CD4-positive, alpha-beta T cell (primary cell): ENCODE measurements around the gene TMEM43. TPM values are rescaled to one million over a fixed set of nuclear protein-coding genes. Genes with fewer than 3 reads are reported as not detected.
"Not testable (repeated sequence)": the region's sequence is repeated elsewhere in the genome, so short reads cannot be mapped to it uniquely, and the experiment has no call there.

Experiments used
- ATAC-seq: fragments of 200-7000 bp; cut with Tn5 transposase; one replicate; pipeline ENCODE4 v1.10.0; 2022; ENCODE audit warnings: mild to moderate bottlenecking; ENCODE audit not compliant: poor library complexity
- CTCF ChIA-PET: fragments of 350-600 bp; sonication (Branson Sonifier 250); formaldehyde crosslinking; loops from one replicate; lab custom pipeline; 2021; ENCODE audit warnings: antibody characterized with exemption, inconsistent platforms; lab: Charles Lee
- POLR2A ChIA-PET: fragments of 350-600 bp; sonication (Branson Sonifier 250); formaldehyde crosslinking; loops from one replicate; lab custom pipeline; 2021; ENCODE audit warnings: antibody characterized with exemption, inconsistent platforms; lab: Charles Lee
- DNase-seq, 14 experiments: peaks; one replicate each; pipeline ENCODE4 v3.0.0-alpha.2; 2013 to 2020; ENCODE audit warnings: mixed read lengths in 2 of 14
- H3K27ac ChIP-seq, 2 donors: one replicate each; pipeline versions ENCODE4 v1.5.1 to v1.7.0; 2013; ENCODE audit warnings: low read length in 2 of 2, low read depth in 1 of 2, mild to moderate bottlenecking in 1 of 2
- H3K27me3 ChIP-seq, 2 experiments: 1 replicate in 1 of 2; 2 replicates in 1 of 2; pipeline versions ENCODE4 v1.6.1 to v1.7.0; 2013; ENCODE audit warnings: low read length in 2 of 2, control low read depth in 1 of 2, mild to moderate bottlenecking in 1 of 2, moderate library complexity in 1 of 2; ENCODE audit not compliant: insufficient read depth in 2 of 2, control insufficient read depth in 1 of 2
- H3K36me3 ChIP-seq: one replicate; pipeline ENCODE4 v1.6.1; 2013; ENCODE audit warnings: low read length, control low read depth; ENCODE audit not compliant: insufficient read depth
- H3K4me1 ChIP-seq: one replicate; pipeline ENCODE4 v1.6.1; 2013; ENCODE audit warnings: low read length, control low read depth; ENCODE audit not compliant: insufficient read depth
- H3K4me3 ChIP-seq: one replicate; pipeline ENCODE4 v1.5.1; 2013; ENCODE audit warnings: mild to moderate bottlenecking, low read length, moderate library complexity
- H3K9me3 ChIP-seq, 2 experiments: 1 replicate in 1 of 2; 2 replicates in 1 of 2; pipeline versions ENCODE4 v1.6.1 to v1.7.0; 2013; ENCODE audit warnings: low read length in 2 of 2, mild to moderate bottlenecking in 2 of 2, control low read depth in 1 of 2, moderate library complexity in 1 of 2; ENCODE audit not compliant: control insufficient read depth in 1 of 2, insufficient read depth in 1 of 2
- H3K27ac Mint-ChIP-seq: one replicate; pipeline ENCODE4 v1.8.0; 2020; ENCODE audit warnings: mixed read lengths
- H3K27me3 Mint-ChIP-seq: one replicate; pipeline ENCODE4 v1.8.0; 2021; ENCODE audit warnings: mixed read lengths
- H3K36me3 Mint-ChIP-seq: one replicate; pipeline ENCODE4 v1.8.0; 2021; ENCODE audit warnings: low read depth, mixed read lengths
- H3K4me1 Mint-ChIP-seq: one replicate; pipeline ENCODE4 v1.8.0; 2021; ENCODE audit warnings: low read depth, mixed read lengths
- H3K4me3 Mint-ChIP-seq: one replicate; pipeline ENCODE4 v1.8.0; 2020; ENCODE audit warnings: mild to moderate bottlenecking, mixed read lengths
- H3K9me3 Mint-ChIP-seq: one replicate; pipeline ENCODE4 v1.8.0; 2020; ENCODE audit warnings: mixed read lengths
- CTCF ChIP-seq: fragments of 200-600 bp; IDR thresholded peaks from one replicate; pipeline ENCODE4 v1.8.0; 2022; ENCODE audit warnings: antibody characterized with exemption, mild to moderate bottlenecking
- intact Hi-C, 2 experiments: fragments of 100-400 bp; cut with DNase I in 1 of 2; cut with micrococcal nuclease in 1 of 2; formaldehyde crosslinking; loops; one replicate each; pipeline versions ENCODE4 v1.15.1 to v1.9.0; 2023 to 2025; cut with DNase I, micrococcal nuclease
- polyA plus RNA-seq, 2 donors: library from polyadenylated mRNA; unstranded; fragments of 120-200 nt; gene quantifications; one replicate each; pipeline ENCODE4 v1.2.1, GENCODE V29; 2013
- total RNA-seq, 174 experiments: library from RNA in 2 of 174; stranded (reverse) in 2 of 174; gene quantifications; one replicate each; pipeline ENCODE4 v1.2.3 and lab custom pipeline; 2021 to 2026

TMEM43 gene, protein sequence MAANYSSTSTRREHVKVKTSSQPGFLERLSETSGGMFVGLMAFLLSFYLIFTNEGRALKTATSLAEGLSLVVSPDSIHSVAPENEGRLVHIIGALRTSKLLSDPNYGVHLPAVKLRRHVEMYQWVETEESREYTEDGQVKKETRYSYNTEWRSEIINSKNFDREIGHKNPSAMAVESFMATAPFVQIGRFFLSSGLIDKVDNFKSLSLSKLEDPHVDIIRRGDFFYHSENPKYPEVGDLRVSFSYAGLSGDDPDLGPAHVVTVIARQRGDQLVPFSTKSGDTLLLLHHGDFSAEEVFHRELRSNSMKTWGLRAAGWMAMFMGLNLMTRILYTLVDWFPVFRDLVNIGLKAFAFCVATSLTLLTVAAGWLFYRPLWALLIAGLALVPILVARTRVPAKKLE
- total RNA-seq (10 to 100 TPM; 24.8 to 27.6 TPM), total RNA-seq (lab: John Stamatoyannopoulos, UW) (52.1 to 297 (median 106) reads per million in 172 experiments)
- polyA plus RNA-seq (2013, experiment 1 of 2), result 50.2 TPM
- 48.3 TPM for polyA plus RNA-seq (2013, experiment 2 of 2)

GRCh38 chr3:14124615-14125192 is at the start of gene TMEM43, which contains the start of gene CHCHD4:
TMEM43 (plus strand) TSS chr3:14125052; CDS start chr3:14125194, 142 bp downstream.
CHCHD4 (minus strand) TSS chr3:14124870; CDS start chr3:14124676, 194 bp downstream.
- CTCF ChIA-PET, result interaction anchor here (0.7 to 4.1 kb wide), 6 partner anchors 10 to 244 kb away, joined by 3 to 44 read pairs (median 8); partner anchors contain the start of genes LSM3, WNT7A and XPC
- H3K36me3 ChIP-seq, result peaks cover 27% of the 10 kb centered on the region
- H3K27ac Mint-ChIP-seq, result peak within 1 kb of the TSS; percentile 91
- H3K4me3 ChIP-seq, result peak within 1 kb of the TSS; percentile 96
- H3K27ac ChIP-seq, result peak within 1 kb of the TSS; percentile 76 to 86
- no peaks in the 10 kb centered on the region for H3K9me3 ChIP-seq
- DNase-seq (peak; percentile 94 to 100 (median 98)), ATAC-seq (peak; percentile 89)
- no peaks in the 10 kb centered on the region for H3K9me3 Mint-ChIP-seq
- no peak for TF ChIP-seq CTCF
- H3K36me3 Mint-ChIP-seq, result peaks cover 61% of the 10 kb centered on the region
- POLR2A ChIA-PET, result interaction anchor here (0.5 to 4.5 kb wide), 27 partner anchors 8 to 1641 kb away, joined by 3 to 129 read pairs (median 6); partner anchors contain the start of genes CCDC174, HDAC11, LSM3 and RBSN
- peak within 1 kb of the TSS; percentile 97 for H3K4me3 Mint-ChIP-seq
- peaks cover 73% of the 10 kb centered on the region for H3K4me1 Mint-ChIP-seq
- no peaks in the 10 kb centered on the region for H3K27me3 ChIP-seq
- peaks cover 53% of the 10 kb centered on the region for H3K4me1 ChIP-seq
- intact Hi-C loops, result loop anchor here (1.0 to 10.0 kb wide), 10 partner anchors 18 to 940 kb away; partner anchors contain the start of genes LSM3 (in 2 of the 2), XPC (in 2 of the 2), CCDC174 (in 1 of the 2) and HDAC11 (in 1 of the 2)
- no peaks in the 10 kb centered on the region for H3K27me3 Mint-ChIP-seq

DNA sequence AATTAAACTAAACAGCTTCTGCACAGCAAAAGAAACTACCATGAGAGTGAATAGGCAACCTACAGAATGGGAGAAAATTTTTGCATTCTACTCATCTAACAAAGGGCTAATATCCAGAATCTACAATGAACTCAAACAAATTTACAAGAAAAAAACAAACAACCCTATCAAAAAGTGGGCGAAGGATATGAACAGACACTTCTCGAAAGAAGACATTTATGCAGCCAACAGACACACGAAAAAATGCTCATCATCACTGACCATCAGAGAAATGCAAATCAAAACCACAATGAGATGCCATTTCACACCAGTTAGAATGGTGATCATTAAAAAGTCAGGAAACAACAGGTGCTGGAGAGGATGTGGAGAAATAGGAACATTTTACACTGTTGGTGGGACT is 49.6 kb upstream of the TMEM43 start:
- H3K4me3 ChIP-seq, intact Hi-C loops, H3K27ac ChIP-seq, H3K9me3 ChIP-seq, H3K4me3 Mint-ChIP-seq, H3K27me3 Mint-ChIP-seq, POLR2A ChIA-PET, DNase-seq, H3K9me3 Mint-ChIP-seq, H3K36me3 ChIP-seq, H3K4me1 Mint-ChIP-seq, CTCF ChIA-PET, H3K27me3 ChIP-seq, H3K4me1 ChIP-seq, H3K36me3 Mint-ChIP-seq, H3K27ac Mint-ChIP-seq, ATAC-seq: not testable (repeated sequence)

GRCh38 chr3:14077310-14077709 is 47.5 kb upstream of the TMEM43 start:
- H3K27me3 Mint-ChIP-seq, result no peaks in the 10 kb centered on the region
- no peaks in the 10 kb centered on the region for H3K4me1 ChIP-seq
- DNase-seq (no peak), ATAC-seq (no peak)
- TF ChIP-seq CTCF, result no peak
- no peaks in the 10 kb centered on the region for H3K27me3 ChIP-seq
- H3K36me3 Mint-ChIP-seq, result no peaks in the 10 kb centered on the region
- no peak overlapping the region for H3K4me3 ChIP-seq
- no peaks in the 10 kb centered on the region for H3K9me3 ChIP-seq
- no peak overlapping the region for H3K27ac Mint-ChIP-seq
- peaks cover 4% of the 10 kb centered on the region for H3K9me3 Mint-ChIP-seq
- no peak overlapping the region for H3K4me3 Mint-ChIP-seq
- H3K4me1 Mint-ChIP-seq, result peaks cover 3% of the 10 kb centered on the region
- no peak overlapping the region for H3K27ac ChIP-seq
- no peaks in the 10 kb centered on the region for H3K36me3 ChIP-seq
- ChIA-PET CTCF (no interaction called here), POLR2A (no interaction called here)
- intact Hi-C loops, result no loop called here
